ENCODE results near the gene NLRP9.

The NLRP9 gene

GRCh38 chr19:55667006-55667381, 71.2 kb downstream of the NLRP9 start:
- no peak for DNase-seq (ENCODE audit: low read depth)
- TF ChIP-seq CTCF (IDR thresholded peaks at IDR 0.05; ENCODE audit: insufficient read depth, low read depth, low read length, missing control alignments): no peak
- H3K4me3 ChIP-seq (ENCODE audit: low read length): no peak overlapping the region

- DNase-seq (ENCODE audit: low read depth): no peak
- TF ChIP-seq CTCF (IDR thresholded peaks at IDR 0.05; ENCODE audit: insufficient read depth, low read depth, low read length, missing control alignments): no peak
- no peak overlapping the region for H3K4me3 ChIP-seq (ENCODE audit: low read length)
These were observed 71.7 kb downstream of the NLRP9 start for GRCh38 chr19:55666343-55667005.

GRCh38 chr19:55663846-55664536, 74.2 kb downstream of the NLRP9 start:
- no peak for DNase-seq (ENCODE audit: low read depth)
- no peak for TF ChIP-seq CTCF (IDR thresholded peaks at IDR 0.05; ENCODE audit: insufficient read depth, low read depth, low read length, missing control alignments)

GRCh38 chr19:55661826-55662225, 76.4 kb downstream of the NLRP9 start:
- TF ChIP-seq CTCF (IDR thresholded peaks at IDR 0.05; ENCODE audit: insufficient read depth, low read depth, low read length, missing control alignments): no peak

More at GRCh38 chr19:55663846-55664536, 74.2 kb downstream of the NLRP9 start:
- no peak overlapping the region for H3K4me3 ChIP-seq (ENCODE audit: low read length)

GRCh38 chr19:55660991-55661390, 77.2 kb downstream of the NLRP9 start:
- DNase-seq (ENCODE audit: low read depth): no peak
- TF ChIP-seq CTCF (IDR thresholded peaks at IDR 0.05; ENCODE audit: insufficient read depth, low read depth, low read length, missing control alignments): no peak
- H3K4me3 ChIP-seq (ENCODE audit: low read length): no peak overlapping the region

More at GRCh38 chr19:55661826-55662225, 76.4 kb downstream of the NLRP9 start:
- DNase-seq (ENCODE audit: low read depth): no peak
- H3K4me3 ChIP-seq (ENCODE audit: low read length): no peak overlapping the region

- no peak for DNase-seq (ENCODE audit: low read depth)
- TF ChIP-seq CTCF (IDR thresholded peaks at IDR 0.05; ENCODE audit: insufficient read depth, low read depth, low read length, missing control alignments): no peak
- H3K4me3 ChIP-seq (ENCODE audit: low read length): no peak overlapping the region
These were observed 77.8 kb downstream of the NLRP9 start for GRCh38 chr19:55660404-55660803.
